ENCODE results near the gene STX18. TPM values are rescaled to one million over a fixed set of nuclear protein-coding genes. Genes with fewer than 3 reads are reported as not detected.

Gene STX18
- total and polyA plus RNA-seq, 10 of the 15 experiments (the other 5 are each of a cell fraction or from before 2014, with no cell fraction given): 8.2 to 46.6 (median 31.1) TPM

GRCh38 chr4:4407299-4408131 is 134.3 kb downstream of the STX18 start:
- Histone ChIP-seq H3K4me3 (no peak overlapping the region), H3K79me2 (ENCODE audit: control insufficient read depth, insufficient read depth, low read length) (no peaks in the 10 kb centered on the region), H3K27ac (ENCODE audit: control insufficient read depth, insufficient read depth) (no peak overlapping the region), H2AFZ (ENCODE audit: control insufficient read depth, low read depth, low read length) (no peak overlapping the region), H3K9me3 (replicated peaks; ENCODE audit: control insufficient read depth, insufficient read depth, low read length) (no peaks in the 10 kb centered on the region), H3K4me1 (ENCODE audit: control insufficient read depth, insufficient read depth, low read length) (no peaks in the 10 kb centered on the region), H3K9ac (ENCODE audit: control insufficient read depth, insufficient read depth, low read length) (no peak overlapping the region), H3K27me3 (replicated peaks in 1 of 2; ENCODE audit: control insufficient read depth in 2 of 2, insufficient read depth in 2 of 2, low read length in 1 of 2) (no peaks in the 10 kb centered on the region), H3K36me3 (ENCODE audit: control insufficient read depth in 2 of 2, insufficient read depth in 2 of 2, low read length in 1 of 2) (no peaks in the 10 kb centered on the region), H3K4me2 (ENCODE audit: control insufficient read depth, insufficient read depth) (no peak overlapping the region), H4K20me1 (ENCODE audit: control insufficient read depth, insufficient read depth) (no peaks in the 10 kb centered on the region)
- no peak for DNase-seq (ENCODE audit: low read depth, low spot score)
- no TSS peak for BruUV-seq (replicated peaks)
- TF ChIP-seq, protein P1, sequence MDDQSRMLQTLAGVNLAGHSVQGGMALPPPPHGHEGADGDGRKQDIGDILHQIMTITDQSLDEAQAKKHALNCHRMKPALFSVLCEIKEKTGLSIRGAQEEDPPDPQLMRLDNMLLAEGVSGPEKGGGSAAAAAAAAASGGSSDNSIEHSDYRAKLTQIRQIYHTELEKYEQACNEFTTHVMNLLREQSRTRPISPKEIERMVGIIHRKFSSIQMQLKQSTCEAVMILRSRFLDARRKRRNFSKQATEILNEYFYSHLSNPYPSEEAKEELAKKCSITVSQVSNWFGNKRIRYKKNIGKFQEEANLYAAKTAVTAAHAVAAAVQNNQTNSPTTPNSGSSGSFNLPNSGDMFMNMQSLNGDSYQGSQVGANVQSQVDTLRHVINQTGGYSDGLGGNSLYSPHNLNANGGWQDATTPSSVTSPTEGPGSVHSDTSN (IDR thresholded peaks at IDR 0.05; ENCODE audit: insufficient replicate concordance, low read depth, low read length): no peak
- TF ChIP-seq, protein P2, sequence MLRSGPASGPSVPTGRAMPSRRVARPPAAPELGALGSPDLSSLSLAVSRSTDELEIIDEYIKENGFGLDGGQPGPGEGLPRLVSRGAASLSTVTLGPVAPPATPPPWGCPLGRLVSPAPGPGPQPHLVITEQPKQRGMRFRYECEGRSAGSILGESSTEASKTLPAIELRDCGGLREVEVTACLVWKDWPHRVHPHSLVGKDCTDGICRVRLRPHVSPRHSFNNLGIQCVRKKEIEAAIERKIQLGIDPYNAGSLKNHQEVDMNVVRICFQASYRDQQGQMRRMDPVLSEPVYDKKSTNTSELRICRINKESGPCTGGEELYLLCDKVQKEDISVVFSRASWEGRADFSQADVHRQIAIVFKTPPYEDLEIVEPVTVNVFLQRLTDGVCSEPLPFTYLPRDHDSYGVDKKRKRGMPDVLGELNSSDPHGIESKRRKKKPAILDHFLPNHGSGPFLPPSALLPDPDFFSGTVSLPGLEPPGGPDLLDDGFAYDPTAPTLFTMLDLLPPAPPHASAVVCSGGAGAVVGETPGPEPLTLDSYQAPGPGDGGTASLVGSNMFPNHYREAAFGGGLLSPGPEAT (IDR thresholded peaks at IDR 0.05; ENCODE audit: low read depth): no peak
- TF ChIP-seq FOXM1 (IDR thresholded peaks at IDR 0.05; ENCODE audit: low read depth, low read length): no peak
- ChIA-PET POLR2A (no interaction called here), SMC1A (ENCODE audit: uncharacterized antibody, unreplicated experiment) (no interaction called here), RAD21 (ENCODE audit: unreplicated experiment) (no interaction called here), CTCF (no interaction called here)
- no peak for FAIRE-seq
- ATAC-seq: no peak; the same call in 2 of the 3 replicates
- intact Hi-C loops (cut with micrococcal nuclease; ENCODE audit: unreplicated experiment): no loop called here
- WGBS (ENCODE audit: insufficient coverage, insufficient replicate concordance, low lambda C conversion rate, missing lambda C conversion rate): 49% methylated on average over 19 of the region's 19 CpGs
- in situ Hi-C loops (cut with MboI): no loop called here
